A549 (cell line): ENCODE results near the gene AMMECR1.

ENCODE experiments used
- CEBPB ChIP-seq, 2 experiments: fragments of >200 bp in 1 of 2; sonication (Bioruptor Twin) in 1 of 2; formaldehyde crosslinking in 1 of 2; IDR thresholded peaks; 2 replicates each; pipeline ENCODE4 v1.6.1; 2012 to 2016
- CHD4 ChIP-seq: fragments of 200-600 bp; sonication (generic); IDR thresholded peaks from 2 replicates; pipeline ENCODE4 v1.6.1; 2016; ENCODE audit warnings: antibody characterized with exemption, mild to moderate bottlenecking, borderline replicate concordance
- ESRRA ChIP-seq: fragments of 150-350 bp; IDR thresholded peaks from 2 replicates; pipeline ENCODE4 v1.6.1; 2014; ENCODE audit warnings: mild to moderate bottlenecking, low read length, borderline replicate concordance
- HMGXB4 ChIP-seq: fragments of 250-450 bp; sonication (Bioruptor Pico); IDR thresholded peaks from 2 replicates; pipeline ENCODE4 v1.5.0; 2021; ENCODE audit warnings: mild to moderate bottlenecking, moderate library complexity, borderline replicate concordance
- MAFK ChIP-seq: fragments of 450-650 bp; IDR thresholded peaks from 2 replicates; pipeline ENCODE4 v1.6.1; 2014; ENCODE audit not compliant: partially characterized antibody
- MYC ChIP-seq: IDR thresholded peaks from 2 replicates; pipeline ENCODE4 v1.6.1; 2012; ENCODE audit warnings: mild to moderate bottlenecking, inconsistent platforms, low read length, improper control_type of control experiment, borderline replicate concordance
- POLR2A ChIP-seq: IDR thresholded peaks from 2 replicates; pipeline ENCODE4 v1.6.1; 2012; ENCODE audit warnings: mild to moderate bottlenecking, low read length
- RAD21 ChIP-seq, 2 experiments: fragments of >200 bp in 1 of 2; sonication (Bioruptor Twin) in 1 of 2; formaldehyde crosslinking in 1 of 2; IDR thresholded peaks in 1 of 2; conservative IDR thresholded peaks in 1 of 2; 2 replicates in 1 of 2; 3 replicates in 1 of 2; pipeline ENCODE4 v1.6.1; 2012 to 2018; ENCODE audit warnings: inconsistent platforms in 1 of 2
- RCOR1 ChIP-seq: fragments of 150-350 bp; IDR thresholded peaks from 2 replicates; pipeline ENCODE4 v1.6.1; 2014; ENCODE audit warnings: antibody characterized with exemption, low read length, low read depth
- RFX5 ChIP-seq: fragments of 450-650 bp; IDR thresholded peaks from 2 replicates; pipeline ENCODE4 v1.7.1; 2014; ENCODE audit warnings: antibody characterized with exemption, mild to moderate bottlenecking, moderate library complexity

DNA sequence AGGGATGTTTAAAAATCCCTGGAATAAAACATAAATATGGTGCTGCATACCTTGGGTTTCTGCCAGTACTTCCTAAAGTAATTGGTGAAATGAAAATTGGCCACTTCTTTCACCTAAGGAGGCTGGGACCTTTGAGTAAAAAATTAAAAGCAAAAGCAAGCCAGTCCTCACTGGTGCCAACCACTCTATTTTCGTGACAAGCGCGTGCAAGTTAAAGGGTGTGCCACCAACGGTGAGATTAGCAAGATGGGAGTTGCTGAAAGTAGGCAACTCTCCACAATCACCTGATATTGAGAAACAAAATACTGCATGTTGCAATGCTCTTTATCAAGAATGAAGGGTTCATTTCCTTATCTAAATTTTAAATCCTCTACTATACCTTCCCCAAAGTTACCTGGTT lies 21.1 kb upstream of the AMMECR1 start:
- TF ChIP-seq CHD4 = no peak
- TF ChIP-seq MYC = no peak
- no peak for TF ChIP-seq RAD21 (conservative IDR thresholded peaks at IDR 0.05 in 1 of 2, IDR thresholded peaks at IDR 0.05 in 1 of 2)
- no peak for TF ChIP-seq RFX5
- no peak for TF ChIP-seq POLR2A
- TF ChIP-seq RCOR1 = no peak
- no peak for TF ChIP-seq MAFK
- TF ChIP-seq HMGXB4 (CRISPR knock-in tag) = no peak
- no peak for TF ChIP-seq ESRRA
- no peak for TF ChIP-seq CEBPB (IDR thresholded peaks at IDR 0.05)
